IPS-15b (cell line): ENCODE results near the gene VEZT.

Experiments used
- H3K27me3 ChIP-seq: one replicate; pipeline ENCODE4 v1.6.1; 2013; ENCODE audit warnings: low read length; ENCODE audit not compliant: control insufficient read depth, insufficient read depth
- H3K36me3 ChIP-seq: one replicate; pipeline ENCODE4 v1.6.1; 2013; ENCODE audit warnings: low read length; ENCODE audit not compliant: control insufficient read depth, insufficient read depth
- H3K4me1 ChIP-seq: one replicate; pipeline ENCODE4 v1.6.1; 2013; ENCODE audit warnings: mild to moderate bottlenecking, low read length; ENCODE audit not compliant: control insufficient read depth, insufficient read depth
- H3K4me3 ChIP-seq: one replicate; pipeline ENCODE4 v1.5.1; 2013; ENCODE audit warnings: low read depth, low read length
- H3K9ac ChIP-seq: one replicate; pipeline ENCODE4 v1.6.1; 2013; ENCODE audit warnings: low read depth, mild to moderate bottlenecking, low read length
- H3K9me3 ChIP-seq: one replicate; pipeline ENCODE4 v1.6.1; 2013; ENCODE audit warnings: mild to moderate bottlenecking, low read length; ENCODE audit not compliant: control insufficient read depth, insufficient read depth

The VEZT gene

GRCh38 chr12:95202691-95203486, 14.7 kb upstream of the VEZT start:
- no peak overlapping the region for H3K9ac ChIP-seq
- no peaks in the 10 kb centered on the region for H3K27me3 ChIP-seq
- H3K36me3 ChIP-seq, result no peaks in the 10 kb centered on the region
- H3K9me3 ChIP-seq, result no peaks in the 10 kb centered on the region
- no peak overlapping the region for H3K4me3 ChIP-seq
- H3K4me1 ChIP-seq, result peaks cover 44% of the 10 kb centered on the region

GRCh38 chr12:95203487-95204030, 14.0 kb upstream of the VEZT start:
- Histone ChIP-seq H3K27me3 (no peaks in the 10 kb centered on the region), H3K36me3 (no peaks in the 10 kb centered on the region), H3K4me1 (peaks cover 47% of the 10 kb centered on the region), H3K4me3 (no peak overlapping the region), H3K9ac (no peak overlapping the region), H3K9me3 (no peaks in the 10 kb centered on the region)

DNA sequence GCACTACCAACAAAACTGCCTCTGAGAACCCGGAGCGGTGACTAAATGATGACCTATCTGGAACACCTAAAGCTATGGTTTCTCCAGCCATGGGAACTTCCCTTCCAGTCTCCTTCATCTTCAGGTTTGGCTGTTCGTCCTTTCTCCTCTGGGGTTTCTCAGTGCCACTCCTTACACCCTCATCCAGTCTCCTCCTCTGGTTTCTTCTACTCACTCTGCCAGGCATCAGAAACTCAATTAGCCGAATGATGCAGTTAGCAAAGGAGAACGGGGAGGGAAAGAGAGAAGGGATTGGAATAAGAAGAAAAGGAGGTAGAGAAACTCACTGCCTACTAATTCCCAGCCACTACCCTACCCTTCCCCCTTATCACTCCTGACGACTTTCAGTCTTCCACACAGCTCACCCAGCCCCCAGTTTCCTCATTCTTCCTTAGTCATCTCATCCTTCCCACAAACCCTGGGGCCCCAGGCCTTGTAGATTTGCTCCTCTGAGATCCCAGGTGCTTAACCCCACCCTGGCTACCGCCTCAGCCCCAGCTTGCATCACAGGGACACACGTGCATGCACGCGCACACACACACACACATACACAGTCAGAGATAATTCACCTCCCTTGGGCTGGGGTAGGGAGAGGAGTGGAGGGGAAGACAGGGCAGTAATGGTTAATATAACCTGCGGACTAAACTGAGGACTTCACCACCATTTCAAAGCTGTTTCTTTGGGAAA, 13.3 kb upstream of the VEZT start:
- no peaks in the 10 kb centered on the region for H3K27me3 ChIP-seq
- peak overlapping the region; percentile 16 for H3K4me3 ChIP-seq
- peaks cover 53% of the 10 kb centered on the region for H3K4me1 ChIP-seq
- no peaks in the 10 kb centered on the region for H3K9me3 ChIP-seq
- no peak overlapping the region for H3K9ac ChIP-seq
- H3K36me3 ChIP-seq, result no peaks in the 10 kb centered on the region

- H3K4me3 ChIP-seq, result no peak overlapping the region
- H3K9me3 ChIP-seq, result no peaks in the 10 kb centered on the region
- H3K9ac ChIP-seq, result no peak overlapping the region
- H3K27me3 ChIP-seq, result no peaks in the 10 kb centered on the region
- peaks cover 55% of the 10 kb centered on the region for H3K4me1 ChIP-seq
- H3K36me3 ChIP-seq, result no peaks in the 10 kb centered on the region
Observed at GRCh38 chr12:95205016-95205624, 12.5 kb upstream of the VEZT start.

- H3K4me3 ChIP-seq, result no peak overlapping the region
- no peaks in the 10 kb centered on the region for H3K9me3 ChIP-seq
- peaks cover 54% of the 10 kb centered on the region for H3K4me1 ChIP-seq
- H3K36me3 ChIP-seq, result no peaks in the 10 kb centered on the region
- no peaks in the 10 kb centered on the region for H3K27me3 ChIP-seq
- H3K9ac ChIP-seq, result peak overlapping the region; percentile 4
Observed at GRCh38 chr12:95205685-95206084, 11.9 kb upstream of the VEZT start.

- Histone ChIP-seq H3K4me1 (peaks cover 44% of the 10 kb centered on the region), H3K9ac (no peak overlapping the region)
Observed at GRCh38 chr12:95206916-95207315, 10.7 kb upstream of the VEZT start.

GRCh38 chr12:95207407-95207806, 10.2 kb upstream of the VEZT start:
- Histone ChIP-seq H3K4me3 (no peak overlapping the region), H3K4me1 (peaks cover 44% of the 10 kb centered on the region), H3K9ac (no peak overlapping the region), H3K27me3 (no peaks in the 10 kb centered on the region), H3K36me3 (no peaks in the 10 kb centered on the region), H3K9me3 (no peaks in the 10 kb centered on the region)

More at GRCh38 chr12:95206916-95207315, 10.7 kb upstream of the VEZT start:
- Histone ChIP-seq H3K4me3 (no peak overlapping the region), H3K9me3 (no peaks in the 10 kb centered on the region), H3K36me3 (no peaks in the 10 kb centered on the region), H3K27me3 (no peaks in the 10 kb centered on the region)

DNA sequence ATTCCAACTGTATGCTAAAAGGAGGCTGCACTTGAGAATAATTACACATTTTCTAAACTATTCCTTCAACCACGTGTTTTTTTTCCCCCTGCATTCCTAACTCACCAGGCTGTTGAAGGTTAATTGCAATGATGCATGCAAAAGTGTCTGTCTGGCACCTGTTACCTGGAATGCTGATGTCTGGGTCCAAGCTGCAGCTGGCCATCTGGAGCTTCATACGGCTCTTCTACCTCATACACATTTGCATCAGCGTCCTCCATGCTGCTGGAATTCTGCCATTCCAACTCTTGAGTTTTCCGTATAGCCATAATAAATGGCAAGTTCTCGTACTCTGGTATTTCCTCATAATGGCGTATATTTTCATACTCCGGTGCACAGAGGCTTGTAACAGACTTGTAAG, 8.9 kb upstream of the VEZT start:
- Histone ChIP-seq H3K27me3 (no peaks in the 10 kb centered on the region), H3K4me3 (no peak overlapping the region), H3K4me1 (peaks cover 37% of the 10 kb centered on the region), H3K9me3 (no peaks in the 10 kb centered on the region), H3K9ac (no peak overlapping the region), H3K36me3 (no peaks in the 10 kb centered on the region)

DNA sequence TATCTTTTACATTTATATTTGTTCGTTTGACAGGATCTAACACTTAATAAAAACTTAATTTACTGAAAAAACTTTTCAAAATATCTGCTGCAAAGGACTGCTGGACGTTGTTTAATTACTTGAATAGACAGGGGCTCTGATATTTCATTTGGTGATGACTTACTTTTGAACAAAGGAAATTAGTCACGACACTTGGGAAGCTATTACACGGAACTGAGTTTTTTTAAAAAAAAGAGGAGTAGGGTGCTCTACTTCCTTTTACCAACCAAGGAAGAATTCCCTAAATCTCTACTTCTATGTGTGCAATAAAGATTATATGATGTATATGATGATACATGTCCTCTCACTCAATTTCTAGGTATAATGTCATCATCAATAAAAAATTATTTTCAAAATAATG, 5.0 kb upstream of the VEZT start:
- Histone ChIP-seq H3K36me3 (no peaks in the 10 kb centered on the region), H3K27me3 (no peaks in the 10 kb centered on the region), H3K9ac (no peak overlapping the region), H3K9me3 (no peaks in the 10 kb centered on the region), H3K4me3 (no peak overlapping the region), H3K4me1 (peaks cover 24% of the 10 kb centered on the region)

GRCh38 chr12:95213119-95213518, 4.5 kb upstream of the VEZT start:
- Histone ChIP-seq H3K9me3 (no peaks in the 10 kb centered on the region), H3K4me3 (no peak overlapping the region), H3K4me1 (peaks cover 22% of the 10 kb centered on the region), H3K36me3 (no peaks in the 10 kb centered on the region), H3K27me3 (no peaks in the 10 kb centered on the region), H3K9ac (no peak overlapping the region)

DNA sequence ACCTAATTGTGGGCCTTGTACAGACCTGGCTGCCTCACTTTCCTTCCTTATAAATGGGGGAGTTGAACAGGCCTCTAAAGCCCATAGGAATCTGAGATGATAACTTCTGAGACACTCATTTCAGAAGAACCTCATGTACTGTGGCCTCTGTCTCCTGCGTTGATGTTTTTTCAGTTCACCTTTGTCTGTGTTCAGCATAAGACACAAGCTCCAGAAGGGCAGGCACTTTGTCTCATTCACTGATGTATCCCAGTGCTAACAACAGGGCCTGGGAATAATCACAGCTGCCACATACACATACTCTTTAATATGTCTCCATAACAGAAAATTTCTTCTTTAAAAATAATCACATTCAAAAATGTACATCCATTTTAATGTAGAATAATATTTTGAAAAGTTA, 3.7 kb upstream of the VEZT start:
- Histone ChIP-seq H3K4me1 (peaks cover 16% of the 10 kb centered on the region), H3K4me3 (no peak overlapping the region), H3K36me3 (no peaks in the 10 kb centered on the region), H3K9ac (peak overlapping the region; percentile 38), H3K9me3 (no peaks in the 10 kb centered on the region), H3K27me3 (no peaks in the 10 kb centered on the region)
